Loucy (cell line): ENCODE results near the gene MAN2B2.

Experiments
- CTCF ChIP-seq: fragments of 200-600 bp; sonication (generic); conservative IDR thresholded peaks from 2 replicates; pipeline ENCODE4 v1.5.1; 2014; ENCODE audit warnings: mild to moderate bottlenecking, antibody characterized with exemption, low read length
- EZH2phosphoT487 ChIP-seq: fragments of 200-600 bp; IDR thresholded peaks from 2 replicates; pipeline ENCODE4 v1.6.1; 2018; ENCODE audit warnings: antibody characterized with exemption, mild to moderate bottlenecking, moderate library complexity, borderline replicate concordance

- no peak for TF ChIP-seq CTCF
- TF ChIP-seq EZH2phosphoT487, result no peak
These were observed 93.4 kb downstream of the MAN2B2 start for GRCh38 chr4:6668391-6668790.
